Lower leg skin (tissue), 4 donors: ENCODE results near the gene ULBP3. TPM values are rescaled to one million over a fixed set of nuclear protein-coding genes. Genes with fewer than 3 reads are reported as not detected.

Experiments used
- DNase-seq, 2 donors: peaks; one replicate each; pipeline ENCODE4 v3.0.0-alpha.2; 2019; ENCODE audit warnings: low spot score in 2 of 2
- H3K4me3 ChIP-seq: fragments of 200-600 bp; sonication (generic); 2 replicates; pipeline ENCODE4 v1.5.1; 2017; ENCODE audit warnings: mild to moderate bottlenecking, low read depth; ENCODE audit not compliant: poor library complexity, severe bottlenecking
- CTCF ChIP-seq, 3 donors: fragments of 450-650 bp; IDR thresholded peaks; one replicate each; pipeline ENCODE4 v1.5.1; 2016; ENCODE audit warnings: antibody characterized with exemption in 3 of 3, mild to moderate bottlenecking in 3 of 3, moderate library complexity in 2 of 3
- POLR2A ChIP-seq, 2 donors: fragments of 450-650 bp; IDR thresholded peaks; one replicate each; pipeline ENCODE4 v1.6.1; 2016 to 2017; ENCODE audit warnings: antibody characterized with exemption in 2 of 2, mild to moderate bottlenecking in 1 of 2, moderate library complexity in 1 of 2
- WGBS, 2 donors: methylation state at CpG; one replicate each; pipeline ENCODE4 v1.1.5; 2018; 5-methylcytosine and 5-hydroxymethylcytosine counted together
- intact Hi-C: fragments of 100-400 bp; cut with DNase I; formaldehyde crosslinking; loops from one replicate; pipeline ENCODE4 v1.15.0; 2023; ENCODE audit warnings: low total_unique reads
- total RNA-seq, 4 donors: library from RNA; depleted of rRNA; stranded (reverse); fragments of >200 nt; gene quantifications; one replicate each; pipeline ENCODE4 v1.1.0, GENCODE V29; 2016

The ULBP3 gene
- total RNA-seq, 4 donors from 2014 or later, result 1.2 to 2.4 (median 1.2) TPM; not detected in 1

- TF ChIP-seq CTCF (IDR thresholded peaks at IDR 0.05), result no peak
- no peak for TF ChIP-seq POLR2A (IDR thresholded peaks at IDR 0.05)
- WGBS, 2 donors, result 77 to 79% methylated on average over 29 of the region's 29 CpGs
- DNase-seq, result peak in 1 of 2 donors; percentile 56
- intact Hi-C loops, result no loop called here
- no peak overlapping the region for H3K4me3 ChIP-seq
Measured at GRCh38 chr6:150057501-150057951, 11.4 kb downstream of the ULBP3 start.

- 56 to 72% methylated on average over 4 of the region's 4 CpGs for WGBS, 2 donors
- H3K4me3 ChIP-seq, result no peak overlapping the region
- intact Hi-C loops, result no loop called here
- no peak for DNase-seq
- no peak for TF ChIP-seq POLR2A (IDR thresholded peaks at IDR 0.05)
- TF ChIP-seq CTCF (IDR thresholded peaks at IDR 0.05), result no peak
Measured at GRCh38 chr6:150056916-150057315, 12.0 kb downstream of the ULBP3 start.

- intact Hi-C loops, result no loop called here
- no peak for TF ChIP-seq CTCF (IDR thresholded peaks at IDR 0.05)
- no peak for TF ChIP-seq POLR2A (IDR thresholded peaks at IDR 0.05)
- H3K4me3 ChIP-seq, result no peak overlapping the region
- peak in 1 of 2 donors; percentile 72 for DNase-seq
- WGBS, 2 donors, result 83 to 84% methylated on average over 12 of the region's 12 CpGs
Measured at GRCh38 chr6:150056156-150056555, 12.8 kb downstream of the ULBP3 start.

GRCh38 chr6:150055131-150055530 is 13.8 kb downstream of the ULBP3 start:
- no peak for TF ChIP-seq CTCF (IDR thresholded peaks at IDR 0.05)
- no peak for TF ChIP-seq POLR2A (IDR thresholded peaks at IDR 0.05)
- WGBS, 2 donors, result 87 to 94% methylated on average over 10 of the region's 10 CpGs
- intact Hi-C loops, result no loop called here
- DNase-seq, result peak in 1 of 2 donors; percentile 79
- H3K4me3 ChIP-seq, result no peak overlapping the region

GRCh38 chr6:150053450-150053849 is 15.5 kb downstream of the ULBP3 start:
- intact Hi-C loops, result no loop called here
- no peak overlapping the region for H3K4me3 ChIP-seq
- 80 to 89% methylated on average over 11 of the region's 11 CpGs for WGBS, 2 donors
- no peak for TF ChIP-seq POLR2A (IDR thresholded peaks at IDR 0.05)
- TF ChIP-seq CTCF (IDR thresholded peaks at IDR 0.05), result no peak
- DNase-seq, result peak in 1 of 2 donors; percentile 34

GRCh38 chr6:150050846-150051245 is 18.1 kb downstream of the ULBP3 start:
- WGBS, 2 donors, result 53 to 63% methylated on average over 4 of the region's 4 CpGs
- H3K4me3 ChIP-seq, result no peak overlapping the region
- TF ChIP-seq POLR2A (IDR thresholded peaks at IDR 0.05) (no peak), CTCF (IDR thresholded peaks at IDR 0.05) (no peak)
- DNase-seq, result no peak
- intact Hi-C loops, result no loop called here
